Measurements from ENCODE around the gene TEX26.

TEX26 gene

DNA sequence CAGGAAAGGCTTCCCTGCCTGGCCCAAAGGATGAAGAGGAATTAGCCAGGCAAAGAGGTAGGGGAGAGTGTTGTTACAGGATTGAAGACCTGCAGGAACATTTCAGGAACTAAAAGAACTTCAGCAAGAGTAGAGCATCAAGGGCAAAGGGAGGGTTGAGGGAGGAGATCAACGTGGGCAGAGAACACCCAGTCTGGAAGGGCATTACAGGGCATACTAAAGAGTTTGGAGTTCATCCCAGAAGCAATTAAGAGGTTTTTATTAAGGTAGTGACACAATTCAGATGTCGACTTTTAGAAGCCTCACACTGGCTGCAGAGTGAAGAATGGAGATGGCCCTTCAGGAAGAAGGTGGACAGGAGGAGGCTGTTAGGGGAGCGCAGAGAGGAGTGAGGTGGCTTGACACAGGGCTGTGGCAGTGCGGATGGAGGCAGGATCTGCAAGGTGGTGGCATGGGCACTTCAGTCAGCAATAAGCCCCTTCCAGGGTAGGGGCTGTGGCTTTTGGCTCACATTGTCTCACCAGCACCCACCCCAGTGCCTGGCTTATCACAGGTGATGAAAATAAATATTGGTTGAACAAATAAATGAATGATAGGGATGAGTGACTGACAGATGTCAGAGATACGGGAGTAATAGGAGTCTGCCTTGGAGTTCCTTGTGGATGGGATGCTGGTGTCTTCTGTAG lies 24.9 kb downstream of the TEX26 start:
- Histone ChIP-seq H3K27ac (ENCODE audit: extremely low read depth, low read depth, low read length) (no peak overlapping the region), H3K4me3 (ENCODE audit: low read depth, low read length) (no peak overlapping the region), H3K36me3 (ENCODE audit: control insufficient read depth in 2 of 2, insufficient read depth in 1 of 2, low read length in 2 of 2) (no peaks in the 10 kb centered on the region), H3K9me3 (ENCODE audit: control insufficient read depth, insufficient read depth, low read depth, low read length) (no peaks in the 10 kb centered on the region), H3K4me1 (ENCODE audit: control insufficient read depth, insufficient read depth, low read length) (no peaks in the 10 kb centered on the region)
- ChIA-PET POLR2A (no interaction called here), CTCF (no interaction called here)
- no peak for TF ChIP-seq KLF1 (tag by site-specific recombination; IDR thresholded peaks at IDR 0.05)
- TF ChIP-seq ZNF621 (tag by site-specific recombination; IDR thresholded peaks at IDR 0.05), result no peak
- TF ChIP-seq, protein P1, sequence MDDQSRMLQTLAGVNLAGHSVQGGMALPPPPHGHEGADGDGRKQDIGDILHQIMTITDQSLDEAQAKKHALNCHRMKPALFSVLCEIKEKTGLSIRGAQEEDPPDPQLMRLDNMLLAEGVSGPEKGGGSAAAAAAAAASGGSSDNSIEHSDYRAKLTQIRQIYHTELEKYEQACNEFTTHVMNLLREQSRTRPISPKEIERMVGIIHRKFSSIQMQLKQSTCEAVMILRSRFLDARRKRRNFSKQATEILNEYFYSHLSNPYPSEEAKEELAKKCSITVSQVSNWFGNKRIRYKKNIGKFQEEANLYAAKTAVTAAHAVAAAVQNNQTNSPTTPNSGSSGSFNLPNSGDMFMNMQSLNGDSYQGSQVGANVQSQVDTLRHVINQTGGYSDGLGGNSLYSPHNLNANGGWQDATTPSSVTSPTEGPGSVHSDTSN (CRISPR knock-in tag; IDR thresholded peaks at IDR 0.05), result no peak
- TF ChIP-seq, protein P2, sequence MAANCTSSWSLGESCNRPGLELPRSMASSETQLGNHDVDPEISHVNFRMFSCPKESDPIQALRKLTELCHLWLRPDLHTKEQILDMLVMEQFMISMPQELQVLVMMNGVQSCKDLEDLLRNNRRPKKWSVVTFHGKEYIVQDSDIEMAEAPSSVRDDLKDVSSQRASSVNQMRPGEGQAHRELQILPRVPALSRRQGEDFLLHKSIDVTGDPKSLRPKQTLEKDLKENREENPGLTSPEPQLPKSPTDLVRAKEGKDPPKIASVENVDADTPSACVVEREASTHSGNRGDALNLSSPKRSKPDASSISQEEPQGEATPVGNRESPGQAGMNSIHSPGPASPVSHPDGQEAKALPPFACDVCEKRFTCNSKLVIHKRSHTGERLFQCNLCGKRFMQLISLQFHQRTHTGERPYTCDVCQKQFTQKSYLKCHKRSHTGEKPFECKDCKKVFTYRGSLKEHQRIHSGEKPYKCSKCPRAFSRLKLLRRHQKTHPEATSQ (tag by site-specific recombination; IDR thresholded peaks at IDR 0.05), result no peak
- TF ChIP-seq, protein P3, sequence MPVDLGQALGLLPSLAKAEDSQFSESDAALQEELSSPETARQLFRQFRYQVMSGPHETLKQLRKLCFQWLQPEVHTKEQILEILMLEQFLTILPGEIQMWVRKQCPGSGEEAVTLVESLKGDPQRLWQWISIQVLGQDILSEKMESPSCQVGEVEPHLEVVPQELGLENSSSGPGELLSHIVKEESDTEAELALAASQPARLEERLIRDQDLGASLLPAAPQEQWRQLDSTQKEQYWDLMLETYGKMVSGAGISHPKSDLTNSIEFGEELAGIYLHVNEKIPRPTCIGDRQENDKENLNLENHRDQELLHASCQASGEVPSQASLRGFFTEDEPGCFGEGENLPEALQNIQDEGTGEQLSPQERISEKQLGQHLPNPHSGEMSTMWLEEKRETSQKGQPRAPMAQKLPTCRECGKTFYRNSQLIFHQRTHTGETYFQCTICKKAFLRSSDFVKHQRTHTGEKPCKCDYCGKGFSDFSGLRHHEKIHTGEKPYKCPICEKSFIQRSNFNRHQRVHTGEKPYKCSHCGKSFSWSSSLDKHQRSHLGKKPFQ (tag by site-specific recombination; IDR thresholded peaks at IDR 0.05), result no peak
- TF ChIP-seq ZNF658 (tag by site-specific recombination; IDR thresholded peaks at IDR 0.05), result no peak
- TF ChIP-seq ZNF214 (tag by site-specific recombination; IDR thresholded peaks at IDR 0.05; ENCODE audit: borderline replicate concordance), result no peak
- TF ChIP-seq, protein P4, sequence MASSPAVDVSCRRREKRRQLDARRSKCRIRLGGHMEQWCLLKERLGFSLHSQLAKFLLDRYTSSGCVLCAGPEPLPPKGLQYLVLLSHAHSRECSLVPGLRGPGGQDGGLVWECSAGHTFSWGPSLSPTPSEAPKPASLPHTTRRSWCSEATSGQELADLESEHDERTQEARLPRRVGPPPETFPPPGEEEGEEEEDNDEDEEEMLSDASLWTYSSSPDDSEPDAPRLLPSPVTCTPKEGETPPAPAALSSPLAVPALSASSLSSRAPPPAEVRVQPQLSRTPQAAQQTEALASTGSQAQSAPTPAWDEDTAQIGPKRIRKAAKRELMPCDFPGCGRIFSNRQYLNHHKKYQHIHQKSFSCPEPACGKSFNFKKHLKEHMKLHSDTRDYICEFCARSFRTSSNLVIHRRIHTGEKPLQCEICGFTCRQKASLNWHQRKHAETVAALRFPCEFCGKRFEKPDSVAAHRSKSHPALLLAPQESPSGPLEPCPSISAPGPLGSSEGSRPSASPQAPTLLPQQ (tag by site-specific recombination; IDR thresholded peaks at IDR 0.05), result no peak
- TF ChIP-seq, protein P5, sequence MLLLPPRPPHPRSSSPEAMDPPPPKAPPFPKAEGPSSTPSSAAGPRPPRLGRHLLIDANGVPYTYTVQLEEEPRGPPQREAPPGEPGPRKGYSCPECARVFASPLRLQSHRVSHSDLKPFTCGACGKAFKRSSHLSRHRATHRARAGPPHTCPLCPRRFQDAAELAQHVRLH (tag by site-specific recombination; IDR thresholded peaks at IDR 0.05), result no peak
- TF ChIP-seq ZNF133 (tag by site-specific recombination; IDR thresholded peaks at IDR 0.05), result no peak
- TF ChIP-seq ZNF785 (tag by site-specific recombination; IDR thresholded peaks at IDR 0.05), result no peak
- TF ChIP-seq ZNF747 (tag by site-specific recombination; IDR thresholded peaks at IDR 0.05), result no peak
- TF ChIP-seq ZNF549 (tag by site-specific recombination; IDR thresholded peaks at IDR 0.05), result no peak
- no peak for TF ChIP-seq ZNF114 (tag by site-specific recombination; IDR thresholded peaks at IDR 0.05)

DNA sequence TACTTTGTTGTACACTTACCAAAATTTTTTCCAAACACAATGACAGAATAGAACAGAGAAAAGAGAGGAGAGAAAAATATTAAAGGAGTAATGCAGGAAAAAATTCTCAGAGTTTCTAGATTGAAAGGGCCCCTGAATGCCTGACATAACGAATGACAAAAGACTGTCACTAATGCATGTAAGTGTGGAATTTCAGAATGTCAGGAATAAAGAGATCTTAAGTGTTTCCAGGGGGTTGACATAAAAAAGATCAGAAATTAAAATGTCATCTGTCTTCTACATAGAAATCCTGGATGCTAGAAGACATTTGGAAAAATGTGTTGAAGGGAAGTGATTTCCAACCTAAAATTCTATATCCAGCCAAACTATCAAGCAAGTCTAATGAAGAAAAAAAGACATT lies 27.2 kb downstream of the TEX26 start:
- POLR2A ChIA-PET, result no interaction called here

More for the DNA sequence above, 27.2 kb downstream of the TEX26 start:
- TF ChIP-seq ZNF114 (tag by site-specific recombination; IDR thresholded peaks at IDR 0.05) (no peak), ZNF596 (tag by site-specific recombination; IDR thresholded peaks at IDR 0.05) (no peak), ZNF37A (tag by site-specific recombination; IDR thresholded peaks at IDR 0.05) (no peak), ZNF202 (tag by site-specific recombination; IDR thresholded peaks at IDR 0.05; ENCODE audit: borderline replicate concordance) (no peak), KLF10 (tag by site-specific recombination; IDR thresholded peaks at IDR 0.05) (no peak), SP2 (tag by site-specific recombination; IDR thresholded peaks at IDR 0.05) (no peak)
- H3K4me3 ChIP-seq (ENCODE audit: low read depth, low read length), result no peak overlapping the region
- H3K27ac ChIP-seq (ENCODE audit: extremely low read depth, low read depth, low read length), result no peak overlapping the region
- CTCF ChIA-PET, result interaction anchor here (0.8 kb wide), 1 partner anchor 85 kb away, joined by 3 read pairs; no protein-coding TSS in a partner anchor
- no peaks in the 10 kb centered on the region for H3K4me1 ChIP-seq (ENCODE audit: control insufficient read depth, insufficient read depth, low read length)
- no peaks in the 10 kb centered on the region for H3K36me3 ChIP-seq (ENCODE audit: control insufficient read depth in 2 of 2, insufficient read depth in 1 of 2, low read length in 2 of 2)
- H3K9me3 ChIP-seq (ENCODE audit: control insufficient read depth, insufficient read depth, low read depth, low read length), result no peaks in the 10 kb centered on the region
